Activated CD4-positive, alpha-beta T cell treated with anti-CD3 and anti-CD28 coated beads for 48 hours (primary cell): Measurements from ENCODE around the gene AMBRA1.

Experiments used
- DNase-seq: peaks from one replicate; pipeline ENCODE4 v3.0.0-alpha.2; 2020

The AMBRA1 gene

DNA sequence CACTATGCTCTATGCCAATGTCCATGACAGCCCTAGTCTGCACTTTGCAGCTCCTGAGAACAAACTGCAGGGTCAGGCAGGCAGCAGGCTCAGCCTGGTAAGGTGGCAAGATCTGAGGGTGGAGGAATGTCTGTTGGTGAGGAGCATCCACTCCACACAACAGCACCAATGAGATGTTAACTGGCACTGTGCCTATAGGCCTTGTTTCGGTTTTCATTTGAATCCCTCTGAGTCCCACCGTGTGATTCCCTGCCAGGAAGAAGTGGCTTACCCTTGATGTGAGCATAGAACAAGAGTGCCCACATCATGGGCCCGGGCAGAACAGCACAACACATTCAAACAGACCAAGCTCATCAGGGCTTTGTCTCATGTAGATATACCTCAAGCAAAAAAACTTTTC lies 158.1 kb downstream of the AMBRA1 start:
- DNase-seq, result no peak

DNA sequence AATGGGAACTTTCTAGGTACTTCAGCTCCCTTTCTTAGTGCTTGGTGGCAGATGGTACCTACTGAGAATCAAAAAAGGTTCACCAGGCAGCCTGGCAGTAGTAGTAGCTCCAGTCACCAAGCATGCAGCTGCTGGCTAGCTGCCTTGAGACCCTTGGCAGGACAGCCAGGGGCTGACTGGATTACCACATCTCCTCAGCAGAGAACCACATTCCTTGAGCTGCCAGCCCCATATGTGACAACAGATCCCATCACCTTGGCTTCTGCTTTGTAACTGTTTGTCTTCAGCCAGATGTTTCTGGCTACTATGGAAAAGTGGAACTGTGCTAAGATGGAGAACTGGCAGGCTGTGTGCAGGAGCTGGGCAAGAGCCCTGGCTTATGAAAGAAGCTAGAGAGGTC lies 162.6 kb downstream of the AMBRA1 start:
- DNase-seq, result no peak

DNA sequence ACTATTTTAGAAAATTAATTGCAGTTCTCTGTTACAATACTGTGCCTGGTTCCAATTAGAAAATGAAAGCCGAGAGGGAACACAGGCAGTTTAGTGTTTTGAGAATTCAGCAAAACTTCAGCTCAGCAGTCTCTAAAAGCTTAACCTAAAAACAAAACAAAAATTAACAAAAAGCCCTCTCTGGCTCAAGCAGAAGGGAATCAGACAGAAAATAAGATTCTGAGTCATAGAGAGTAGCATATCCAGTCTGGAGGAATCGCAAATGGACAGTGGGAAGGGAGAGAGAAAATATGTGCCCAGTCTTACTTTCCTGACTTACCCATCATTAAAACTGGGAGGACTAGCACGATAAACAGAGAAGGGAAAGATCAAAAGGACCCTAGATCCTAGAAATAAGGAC lies 164.1 kb downstream of the AMBRA1 start:
- no peak for DNase-seq

GRCh38 chr11:46427364-46427763 lies 166.5 kb downstream of the AMBRA1 start:
- no peak for DNase-seq

DNA sequence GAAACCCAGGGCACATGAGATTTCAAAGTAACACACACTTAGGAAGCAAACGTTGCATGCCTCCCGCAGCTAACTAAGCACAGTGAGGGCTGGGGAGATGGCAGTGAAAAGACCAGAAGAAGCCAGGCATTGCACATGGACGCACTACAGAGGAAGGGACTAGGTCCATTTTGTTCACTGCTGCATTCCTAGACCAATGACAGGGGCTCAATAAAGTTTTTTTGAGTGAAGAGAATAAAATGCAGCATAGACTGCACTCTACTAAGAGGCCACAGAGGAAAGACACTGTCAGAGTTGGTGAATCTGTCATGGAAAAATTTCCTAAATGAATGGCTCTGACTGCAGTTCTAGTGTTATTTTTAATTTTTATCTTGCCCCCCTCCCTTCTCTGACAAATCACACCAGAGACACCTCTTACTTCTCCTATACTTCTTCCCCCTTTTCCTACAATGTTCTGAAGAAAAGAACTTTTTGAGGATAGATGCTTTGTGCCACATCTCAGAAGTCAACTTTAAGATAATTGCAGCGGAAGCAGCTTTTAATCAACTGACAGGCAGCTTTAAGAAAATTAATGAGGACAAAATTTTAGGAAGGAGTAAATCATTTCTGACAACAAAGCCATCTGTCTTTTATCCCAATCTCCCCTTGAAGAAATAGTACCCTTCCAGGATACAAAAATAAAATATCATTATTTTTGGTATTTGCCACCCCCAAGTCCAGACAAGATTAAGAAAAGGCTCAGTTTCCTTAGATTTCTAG lies 167.4 kb downstream of the AMBRA1 start:
- no peak for DNase-seq

- DNase-seq, result no peak
Observed at GRCh38 chr11:46422588-46422987, 171.2 kb downstream of the AMBRA1 start.

DNA sequence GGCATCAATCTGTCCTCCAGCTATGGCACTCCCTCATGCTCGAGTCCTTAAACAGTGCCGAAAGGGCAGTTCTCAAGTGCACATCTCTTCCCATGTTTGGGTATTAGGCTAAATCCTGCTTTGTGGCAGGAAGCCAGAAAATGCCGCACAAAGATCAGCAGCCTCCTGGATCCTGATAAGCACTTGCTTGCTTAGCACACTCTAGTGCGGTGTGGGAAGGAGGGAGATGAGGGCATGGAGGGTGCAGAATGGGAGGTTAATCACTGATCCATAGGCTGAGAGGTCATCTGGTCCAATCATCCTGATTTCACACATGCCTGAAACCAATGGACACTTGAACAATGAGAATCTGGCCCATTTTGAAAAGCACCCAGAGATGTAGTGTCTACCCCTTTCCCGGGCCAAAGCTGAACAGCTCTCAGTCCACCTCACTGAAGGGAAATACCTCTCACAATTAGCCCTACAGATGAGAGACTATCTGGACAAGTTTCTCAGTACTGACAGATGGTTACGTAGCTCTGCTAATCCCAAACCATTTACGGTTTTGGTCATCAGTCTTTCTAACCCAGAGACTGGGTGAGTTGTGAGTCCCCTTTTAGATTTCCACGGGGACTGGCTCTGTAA lies 172.5 kb downstream of the AMBRA1 start:
- DNase-seq, result no peak

DNA sequence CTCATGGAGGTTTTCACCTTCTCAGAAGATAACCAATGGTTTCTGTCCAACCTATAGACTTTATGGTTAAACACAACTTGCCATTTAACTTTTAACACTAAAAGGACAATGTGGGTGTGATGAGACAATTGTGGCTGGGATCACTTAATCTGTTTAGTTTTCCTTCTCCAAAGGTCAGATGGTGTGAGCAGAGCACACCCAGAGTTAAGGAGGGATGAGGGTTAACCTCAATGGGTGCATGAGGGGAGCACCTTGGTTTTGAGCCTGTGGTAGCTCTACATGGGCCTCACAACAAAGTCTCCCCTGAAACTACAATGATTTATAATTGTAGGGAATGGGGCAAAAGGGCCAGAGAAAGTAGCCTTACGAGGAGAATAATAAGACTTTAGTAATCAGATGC lies 173.3 kb downstream of the AMBRA1 start:
- DNase-seq, result no peak

GRCh38 chr11:46418751-46419150 lies 175.1 kb downstream of the AMBRA1 start:
- no peak for DNase-seq

DNA sequence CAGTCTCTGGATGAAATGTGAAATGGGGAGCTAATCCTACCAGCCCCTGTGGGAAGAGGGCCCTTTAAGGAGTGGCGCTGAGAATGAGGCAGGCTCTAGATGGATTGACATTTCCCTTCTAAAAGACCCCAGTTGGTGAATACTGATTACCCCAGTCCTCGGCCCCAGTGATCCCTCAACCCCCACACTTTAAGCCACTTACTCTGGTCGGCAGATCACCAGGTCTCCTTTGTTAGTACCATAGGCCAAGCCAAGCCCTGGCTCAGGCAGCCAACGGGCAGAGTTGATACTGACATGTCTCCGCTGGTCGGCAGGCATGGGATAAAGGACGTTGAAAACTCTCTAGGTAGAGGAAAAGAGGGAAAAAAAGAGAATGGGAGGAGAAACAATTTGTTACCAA lies 176.1 kb downstream of the AMBRA1 start:
- no peak for DNase-seq

DNA sequence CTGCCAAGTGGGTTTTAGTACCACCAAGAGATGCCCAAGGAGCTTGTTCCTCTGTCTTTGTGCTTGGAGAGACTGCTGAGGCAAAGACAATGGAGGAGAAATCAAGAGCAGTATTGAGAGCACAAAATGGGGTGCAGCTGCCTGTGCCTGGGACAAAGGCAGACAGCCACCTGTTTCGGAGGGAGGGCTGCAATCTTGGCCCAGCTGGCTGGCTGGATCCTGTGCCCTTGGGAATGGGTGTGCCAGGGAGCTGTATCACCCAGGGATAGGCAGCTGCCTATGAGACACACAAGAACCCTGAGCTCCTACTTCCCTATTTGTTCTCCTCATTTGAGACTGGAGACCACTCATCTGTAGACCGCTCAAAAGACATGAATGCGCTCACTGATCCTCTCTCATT lies 178.9 kb downstream of the AMBRA1 start:
- no peak for DNase-seq

- no peak for DNase-seq
Observed at GRCh38 chr11:46414466-46414796, 179.4 kb downstream of the AMBRA1 start.

DNA sequence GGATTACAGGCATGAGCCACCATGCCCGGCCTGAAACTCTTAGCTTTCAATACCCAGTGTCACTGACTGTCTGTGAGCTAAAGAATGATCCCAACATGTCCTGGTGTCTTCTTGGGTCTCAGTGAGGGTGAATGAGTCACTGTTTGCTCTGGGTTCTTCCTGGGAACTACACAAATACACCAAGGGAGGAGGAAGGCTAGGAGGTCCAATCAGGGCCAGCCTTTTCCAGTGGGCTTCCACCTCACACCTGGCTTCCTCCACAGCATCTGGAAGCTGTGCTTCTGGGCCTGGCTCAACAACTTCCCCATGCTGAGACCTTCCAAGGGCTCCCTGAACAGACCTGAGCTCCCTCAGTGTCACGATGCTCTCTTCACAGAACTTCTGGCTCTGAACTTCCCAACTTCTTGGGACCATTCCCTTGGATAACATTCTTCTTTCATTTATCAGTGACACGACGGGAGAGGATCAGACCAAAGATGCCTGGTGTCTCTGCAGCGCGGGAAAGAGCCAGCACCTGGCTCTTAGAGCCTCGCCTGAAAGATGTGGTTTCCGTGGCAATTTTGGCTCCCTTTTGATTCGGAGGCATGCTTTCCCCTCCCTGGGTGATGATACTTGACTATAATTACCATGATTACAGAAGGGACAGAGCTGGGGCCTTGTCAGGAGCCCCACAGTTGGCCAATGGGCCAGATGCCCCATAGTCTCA lies 179.9 kb downstream of the AMBRA1 start:
- DNase-seq, result no peak

DNA sequence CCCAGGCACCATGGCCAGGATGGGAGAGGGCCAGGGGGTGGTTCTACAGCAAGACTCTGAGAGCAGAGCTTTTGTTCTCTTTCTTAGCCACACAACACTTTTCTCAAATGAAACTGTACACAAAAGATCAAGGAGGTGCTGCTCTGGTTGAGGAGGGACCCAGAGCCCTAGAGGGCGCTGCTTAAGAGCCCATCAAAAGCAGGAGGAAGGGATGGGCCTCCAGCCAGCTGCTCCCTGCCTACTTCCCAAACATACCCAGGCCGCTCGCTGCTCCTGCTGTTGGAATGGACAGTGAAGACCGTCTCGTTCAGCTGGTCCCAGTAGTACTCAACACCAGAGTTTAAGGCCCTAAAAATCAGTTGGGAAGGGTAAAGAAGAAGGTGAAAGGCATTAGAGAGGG lies 183.8 kb downstream of the AMBRA1 start:
- no peak for DNase-seq

DNA sequence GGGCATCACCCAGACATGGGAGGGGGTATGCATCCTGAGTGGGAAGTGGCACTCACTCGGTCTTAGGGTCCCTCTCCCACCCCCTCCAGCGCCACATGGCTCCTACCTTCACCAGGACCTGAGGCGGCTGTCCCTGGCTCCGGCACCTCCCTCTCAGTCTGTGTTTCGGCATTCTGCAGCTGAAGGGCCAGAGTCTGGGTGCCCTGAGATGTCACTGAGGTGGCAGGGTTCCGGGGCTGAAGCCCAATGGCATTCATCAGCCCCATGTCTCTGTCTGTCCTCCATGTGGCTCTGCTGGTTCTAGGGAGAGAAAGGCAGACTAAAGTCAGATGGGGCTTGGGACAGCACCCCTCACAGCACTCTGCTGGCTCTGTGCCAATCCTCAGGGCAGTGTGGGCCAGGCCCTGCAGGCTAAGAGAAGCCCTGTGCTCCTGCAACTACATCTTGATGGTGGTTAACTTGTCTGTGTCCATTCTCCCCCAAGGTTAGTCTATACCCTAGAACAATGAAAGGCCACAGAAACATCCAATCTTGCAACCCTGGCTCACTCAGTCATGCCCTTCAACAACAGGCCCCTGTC lies 185.3 kb downstream of the AMBRA1 start:
- DNase-seq, result no peak

- no peak for DNase-seq
Observed at GRCh38 chr11:46407635-46408034, 186.2 kb downstream of the AMBRA1 start.

DNA sequence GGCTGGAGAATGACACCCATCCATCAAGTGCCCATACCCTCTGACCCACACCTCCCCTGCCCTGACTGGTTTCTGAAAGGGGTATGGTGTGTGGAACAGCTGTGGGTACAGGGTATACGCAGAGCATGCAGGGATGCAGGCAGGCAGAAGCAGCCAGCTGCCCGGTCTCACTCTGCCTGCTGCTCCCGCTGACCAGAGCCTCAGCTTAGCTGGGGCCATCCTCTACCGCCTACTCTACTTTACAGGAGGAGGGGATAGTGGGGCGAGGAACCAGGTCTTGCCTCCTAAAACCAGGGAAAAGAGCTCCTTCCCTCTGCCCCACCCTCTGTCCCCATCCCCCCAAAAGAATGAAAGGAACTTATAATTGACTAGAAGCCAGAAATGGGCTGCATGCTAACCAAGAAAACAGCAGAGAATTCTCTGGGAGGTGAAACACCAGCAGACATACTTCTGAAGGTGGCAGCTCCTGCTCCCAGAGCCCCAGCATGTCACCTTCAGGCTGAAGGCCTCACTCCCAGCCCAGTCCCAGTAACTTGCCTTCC lies 189.3 kb downstream of the AMBRA1 start:
- DNase-seq, result no peak

DNA sequence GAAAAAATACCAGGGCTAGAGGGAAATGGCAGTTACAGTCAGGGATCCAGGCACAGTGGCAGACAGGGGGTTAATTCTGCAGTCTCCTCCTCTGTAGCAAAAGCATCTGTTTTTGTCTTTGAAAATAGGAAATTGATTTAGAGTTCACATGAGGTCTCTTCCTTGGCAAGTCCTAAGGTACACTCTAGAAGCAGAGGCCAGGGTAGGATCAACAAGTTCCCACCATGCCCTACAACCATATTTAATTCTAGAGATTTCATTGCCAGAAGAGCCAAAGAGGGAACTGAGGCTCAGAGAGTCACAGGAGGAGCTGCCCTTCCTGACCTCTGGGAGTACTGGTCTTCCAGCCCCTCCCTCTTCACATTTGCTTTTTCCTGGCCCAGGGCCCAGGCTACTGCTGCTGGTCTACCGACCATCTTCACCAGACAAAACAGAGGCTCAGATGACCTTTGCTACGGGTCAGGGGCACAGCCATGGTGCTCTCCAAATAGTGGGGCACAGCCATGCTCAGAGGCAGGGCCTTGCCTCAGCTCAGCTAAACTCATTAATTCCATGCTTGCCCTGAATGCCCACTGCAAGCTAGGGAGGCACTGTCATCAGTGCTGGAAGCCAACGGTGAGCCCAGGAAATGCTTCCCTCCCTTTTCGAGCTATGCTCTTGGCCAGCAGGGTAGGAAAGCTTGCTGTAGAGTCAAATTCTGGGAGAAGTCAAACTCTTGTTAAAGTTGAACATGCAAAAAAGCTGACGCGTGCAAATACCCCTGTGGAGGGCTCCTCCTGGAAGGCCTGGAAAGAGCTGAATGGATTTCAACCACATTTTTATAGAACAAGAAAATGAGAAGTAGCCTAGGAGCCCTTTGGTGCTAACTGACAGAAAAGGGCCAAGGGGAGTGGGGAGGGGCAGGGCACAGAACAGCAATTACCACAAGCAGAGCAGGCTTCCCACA lies 190.6 kb downstream of the AMBRA1 start:
- no peak for DNase-seq

DNA sequence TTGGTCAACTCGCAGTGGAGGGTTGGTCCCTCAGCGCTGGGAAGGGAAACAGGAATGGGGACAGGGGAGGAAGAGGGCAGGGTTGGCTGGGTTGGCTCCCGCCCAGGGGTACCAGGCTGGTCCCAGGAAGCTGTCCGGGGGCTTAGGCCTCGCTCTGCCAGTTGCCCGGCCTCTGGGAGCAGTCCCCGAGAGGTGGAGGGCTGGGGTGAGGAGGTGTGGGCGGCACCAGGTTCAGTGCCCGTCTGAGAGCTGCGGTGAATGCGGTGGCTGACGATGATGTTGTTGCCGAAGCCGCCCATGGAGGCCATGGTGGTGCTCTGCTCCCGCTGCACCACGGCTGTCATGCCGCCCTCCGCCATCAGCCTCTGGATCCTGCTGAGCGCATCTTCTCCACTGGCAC lies 196.3 kb downstream of the AMBRA1 start:
- no peak for DNase-seq

DNA sequence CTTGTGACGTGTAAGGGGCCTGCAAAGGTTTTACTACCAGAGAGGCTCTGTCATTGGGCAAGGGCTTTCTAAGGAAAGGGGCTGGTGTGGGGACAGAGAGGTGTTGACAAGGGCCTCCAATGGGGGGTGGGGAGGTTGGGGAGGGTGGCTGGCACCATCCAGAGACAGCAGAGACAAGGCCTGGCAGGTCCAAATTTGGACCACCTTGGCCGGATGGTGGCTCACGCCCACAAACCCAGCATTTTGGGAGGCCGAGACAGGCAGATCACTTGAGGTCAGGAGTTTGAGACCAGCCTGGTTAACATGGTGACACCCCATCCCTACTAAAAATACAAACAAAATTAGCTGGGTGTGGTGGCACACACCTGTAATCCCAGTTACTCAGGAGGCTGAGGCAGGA lies 200.1 kb downstream of the AMBRA1 start:
- no peak for DNase-seq

DNA sequence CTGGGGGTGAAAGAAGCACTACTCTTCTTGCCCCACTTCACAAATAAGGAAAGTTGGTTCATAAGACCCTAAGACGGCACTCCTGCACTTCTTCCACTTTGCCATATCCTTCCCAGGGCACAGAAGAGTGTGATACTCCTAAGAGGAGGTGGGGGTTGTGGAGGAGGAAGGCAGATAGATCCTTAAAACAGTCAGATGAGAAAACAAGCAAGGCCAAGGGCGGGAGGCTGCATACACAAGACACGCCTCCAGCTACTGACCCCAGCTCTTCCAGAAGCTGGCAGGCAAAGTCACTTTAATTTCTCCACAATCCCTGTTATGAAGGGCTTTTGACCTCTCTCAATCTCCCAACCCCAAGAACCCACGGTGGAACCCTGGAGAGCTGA lies 200.6 kb downstream of the AMBRA1 start:
- no peak for DNase-seq

DNA sequence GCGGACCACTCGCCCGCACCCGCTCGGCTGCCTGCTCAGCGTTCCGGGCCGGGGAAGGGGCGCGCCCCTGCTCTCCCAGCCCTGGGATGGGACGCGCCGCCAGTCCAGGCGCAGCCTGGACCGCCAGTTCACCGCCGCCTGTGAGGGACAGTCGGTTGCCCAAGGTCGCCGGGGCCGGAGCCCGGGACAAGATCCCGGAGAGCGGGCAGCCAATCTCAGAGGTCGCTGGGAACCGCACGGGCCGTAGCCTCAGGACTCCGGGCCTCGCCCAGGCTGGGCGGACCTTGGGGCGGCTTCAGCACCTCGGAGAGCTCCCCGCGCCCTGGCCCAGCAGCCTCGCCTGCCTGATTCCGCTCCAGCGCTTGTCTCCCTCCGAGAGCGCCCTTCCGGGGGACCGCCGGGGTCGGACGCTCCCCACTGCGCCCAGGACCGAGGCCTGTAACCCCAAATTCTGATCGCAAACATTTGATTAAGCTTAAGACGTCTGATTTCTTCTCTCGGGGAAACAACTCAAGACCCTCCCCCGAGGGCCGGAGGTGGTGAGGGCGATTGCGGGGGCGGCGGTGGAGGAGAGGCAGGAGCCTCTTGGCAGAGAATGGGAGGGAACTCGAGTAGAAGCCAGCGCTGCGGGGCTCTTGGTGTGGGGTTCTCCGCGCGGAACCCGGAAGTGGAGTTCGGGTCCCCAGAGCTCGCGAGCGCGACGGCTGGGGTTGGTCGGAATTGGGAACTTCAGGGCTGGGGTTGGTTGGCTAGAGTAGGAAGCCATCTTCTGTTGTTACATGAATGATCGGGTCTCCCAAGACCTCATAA lies 201.2 kb downstream of the AMBRA1 start:
- peak; percentile 81 for DNase-seq
